HepG2 (cell line): ENCODE measurements around the gene TOR1AIP1. TPM values are rescaled to one million over a fixed set of nuclear protein-coding genes. Genes with fewer than 3 reads are reported as not detected.

Experiments
- DR1 ChIP-seq: sonication (generic); formaldehyde crosslinking; IDR thresholded peaks from 2 replicates; pipeline ENCODE4 v1.8.0; 2021; ENCODE audit warnings: mild to moderate bottlenecking, missing genetic modification reagents, inconsistent platforms
- HNF4G ChIP-seq, 2 experiments: sonication (generic) in 1 of 2; formaldehyde crosslinking in 1 of 2; IDR thresholded peaks; 2 replicates each; pipeline versions ENCODE4 v1.4.0 to v1.6.1; 2011 to 2020; ENCODE audit warnings: borderline replicate concordance in 2 of 2, low read depth in 2 of 2, mild to moderate bottlenecking in 2 of 2, low read length in 1 of 2, missing genetic modification reagents in 1 of 2, moderate library complexity in 1 of 2
- HNRNPL ChIP-seq: fragments of 200-400 bp; formaldehyde crosslinking; IDR thresholded peaks from 2 replicates; pipeline ENCODE4 v1.6.1; 2017; ENCODE audit warnings: mild to moderate bottlenecking, low read depth, low read length
- HOXA5 ChIP-seq: sonication (generic); formaldehyde crosslinking; IDR thresholded peaks from 2 replicates; pipeline ENCODE4 v1.4.0; 2020; ENCODE audit warnings: missing genetic modification reagents
- KDM5A ChIP-seq: fragments of 200-600 bp; sonication (generic); IDR thresholded peaks from 2 replicates; pipeline ENCODE4 v1.7.0; 2018; ENCODE audit warnings: antibody characterized with exemption, mild to moderate bottlenecking, low read length, borderline replicate concordance
- SAFB2 ChIP-seq: sonication (generic); formaldehyde crosslinking; IDR thresholded peaks from 2 replicates; pipeline ENCODE4 v1.5.1; 2020; ENCODE audit warnings: missing genetic modification reagents, low read depth, mild to moderate bottlenecking, borderline replicate concordance
- SNAI1 ChIP-seq: sonication (generic); formaldehyde crosslinking; IDR thresholded peaks from 2 replicates; pipeline ENCODE4 v1.5.0; 2020; ENCODE audit warnings: mild to moderate bottlenecking, missing genetic modification reagents, borderline replicate concordance
- TBP ChIP-seq: sonication (generic); formaldehyde crosslinking; IDR thresholded peaks from 2 replicates; pipeline ENCODE4 v1.5.0; 2020; ENCODE audit warnings: missing genetic modification reagents
- TEAD3 ChIP-seq: optimal IDR thresholded peaks from 2 replicates; pipeline ENCODE3; 2016; ENCODE audit warnings: borderline replicate concordance
- U2AF1 ChIP-seq: fragments of 200-400 bp; formaldehyde crosslinking; optimal IDR thresholded peaks from 2 replicates; pipeline ENCODE3; 2017; ENCODE audit warnings: mild to moderate bottlenecking, low read depth, low read length
- ZBTB14 ChIP-seq: sonication (generic); formaldehyde crosslinking; IDR thresholded peaks from 2 replicates; pipeline ENCODE4 v1.4.0; 2020; ENCODE audit warnings: missing genetic modification reagents
- ZBTB38 ChIP-seq: sonication (generic); formaldehyde crosslinking; IDR thresholded peaks from 2 replicates; pipeline ENCODE4 v1.5.1; 2020; ENCODE audit warnings: mild to moderate bottlenecking, missing genetic modification reagents
- ZFYVE20 ChIP-seq: sonication (generic); formaldehyde crosslinking; IDR thresholded peaks from 2 replicates; pipeline ENCODE4 v1.8.0; 2023; ENCODE audit warnings: low read depth, mild to moderate bottlenecking, moderate library complexity, missing genetic modification reagents, borderline replicate concordance
- ZNF20 ChIP-seq: sonication (generic); formaldehyde crosslinking; IDR thresholded peaks from 2 replicates; pipeline ENCODE4 v1.4.0; 2020; ENCODE audit warnings: mild to moderate bottlenecking, moderate library complexity, missing genetic modification reagents
- ZNF264 ChIP-seq: sonication (generic); formaldehyde crosslinking; IDR thresholded peaks from 2 replicates; pipeline ENCODE4 v1.4.0; 2020; ENCODE audit warnings: missing genetic modification reagents
- ZNF354B ChIP-seq: sonication (generic); formaldehyde crosslinking; IDR thresholded peaks from 2 replicates; pipeline ENCODE4 v1.8.0; 2022; ENCODE audit warnings: mild to moderate bottlenecking, missing genetic modification reagents
- ZNF558 ChIP-seq: sonication (generic); formaldehyde crosslinking; IDR thresholded peaks from 2 replicates; pipeline ENCODE4 v1.9.0; 2022; ENCODE audit warnings: mild to moderate bottlenecking, missing genetic modification reagents, borderline replicate concordance
- ZNF710 ChIP-seq: sonication (generic); formaldehyde crosslinking; IDR thresholded peaks from 2 replicates; pipeline ENCODE4 v1.5.0; 2020; ENCODE audit warnings: mild to moderate bottlenecking, missing genetic modification reagents, borderline replicate concordance
- polyA plus RNA-seq, 8 experiments: library from polyadenylated mRNA; depleted of rRNA in 3 of 8; stranded (reverse) in 7 of 8; unstranded in 1 of 8; fragments of >200 nt; fragmentation: Illumina TruSeq in 4 of 8; extraction: Trizol in 4 of 8; gene quantifications; 2 replicates each; pipeline versions ENCODE4 v1.2.1 to v1.2.3, GENCODE V29; 2011 to 2016; ENCODE audit warnings: low read depth in 4 of 8, missing spikeins in 1 of 8, mixed read lengths in 1 of 8; ENCODE audit not compliant: insufficient read depth in 1 of 8
- total RNA-seq, 5 experiments: library from RNA; depleted of rRNA; stranded (reverse); fragments of >200 nt; fragmentation: Illumina TruSeq; extraction: Trizol; gene quantifications; 2 replicates each; pipeline ENCODE4 v1.2.3, GENCODE V29; 2016; ENCODE audit warnings: low read depth in 1 of 5
- TF ChIP-seq, protein P1 (sequence below): sonication (generic); formaldehyde crosslinking; IDR thresholded peaks from 2 replicates; pipeline ENCODE4 v1.8.0; 2022; ENCODE audit warnings: mild to moderate bottlenecking, missing genetic modification reagents, borderline replicate concordance
- TF ChIP-seq, protein P2 (sequence below): sonication (generic); formaldehyde crosslinking; conservative IDR thresholded peaks from 2 replicates; pipeline ENCODE4 v1.4.0; 2020; ENCODE audit warnings: missing genetic modification reagents

TOR1AIP1 gene
- total and polyA plus RNA-seq, 2 of the 13 experiments (the other 11 are each of a cell fraction or from before 2014, with no cell fraction given) = 15.6 to 29.0 TPM

- TF ChIP-seq ZBTB14 (CRISPR knock-in tag) = 0 out of 2 replicates have a peak, but pooled peaks have one; percentile 85
- TF ChIP-seq TBP (CRISPR knock-in tag) = no peak
- TF ChIP-seq SAFB2 (CRISPR knock-in tag) = 0 out of 2 replicates have a peak, but pooled peaks have one; percentile 11
- 0 out of 2 replicates have a peak, but pooled peaks have one; percentile 59 for TF ChIP-seq ZNF558 (CRISPR knock-in tag)
- no peak for TF ChIP-seq HNF4G (IDR thresholded peaks at IDR 0.05; ENCODE audit: borderline replicate concordance, low read depth, low read length)
- TF ChIP-seq HNF4G (CRISPR knock-in tag; IDR thresholded peaks at IDR 0.05; ENCODE audit: borderline replicate concordance, low read depth) = 0 out of 2 replicates have a peak, but pooled peaks have one; percentile 11
- TF ChIP-seq ZNF354B = no peak
- no peak for TF ChIP-seq DR1 (CRISPR knock-in tag)
- TF ChIP-seq, protein P1, sequence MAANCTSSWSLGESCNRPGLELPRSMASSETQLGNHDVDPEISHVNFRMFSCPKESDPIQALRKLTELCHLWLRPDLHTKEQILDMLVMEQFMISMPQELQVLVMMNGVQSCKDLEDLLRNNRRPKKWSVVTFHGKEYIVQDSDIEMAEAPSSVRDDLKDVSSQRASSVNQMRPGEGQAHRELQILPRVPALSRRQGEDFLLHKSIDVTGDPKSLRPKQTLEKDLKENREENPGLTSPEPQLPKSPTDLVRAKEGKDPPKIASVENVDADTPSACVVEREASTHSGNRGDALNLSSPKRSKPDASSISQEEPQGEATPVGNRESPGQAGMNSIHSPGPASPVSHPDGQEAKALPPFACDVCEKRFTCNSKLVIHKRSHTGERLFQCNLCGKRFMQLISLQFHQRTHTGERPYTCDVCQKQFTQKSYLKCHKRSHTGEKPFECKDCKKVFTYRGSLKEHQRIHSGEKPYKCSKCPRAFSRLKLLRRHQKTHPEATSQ (CRISPR knock-in tag) = no peak
- no peak for TF ChIP-seq ZNF710
- TF ChIP-seq U2AF1 = no peak
- TF ChIP-seq TEAD3 (CRISPR knock-in tag) = peak; percentile 0
- 0 out of 2 replicates have a peak, but pooled peaks have one; percentile 10 for TF ChIP-seq ZNF20 (CRISPR knock-in tag)
- no peak for TF ChIP-seq HOXA5 (CRISPR knock-in tag)
- peak; percentile 84; the same call in 1 of the 2 replicates for TF ChIP-seq HNRNPL
- TF ChIP-seq ZNF264 = peak; percentile 3; the same call in 1 of the 2 replicates
- TF ChIP-seq, protein P2, sequence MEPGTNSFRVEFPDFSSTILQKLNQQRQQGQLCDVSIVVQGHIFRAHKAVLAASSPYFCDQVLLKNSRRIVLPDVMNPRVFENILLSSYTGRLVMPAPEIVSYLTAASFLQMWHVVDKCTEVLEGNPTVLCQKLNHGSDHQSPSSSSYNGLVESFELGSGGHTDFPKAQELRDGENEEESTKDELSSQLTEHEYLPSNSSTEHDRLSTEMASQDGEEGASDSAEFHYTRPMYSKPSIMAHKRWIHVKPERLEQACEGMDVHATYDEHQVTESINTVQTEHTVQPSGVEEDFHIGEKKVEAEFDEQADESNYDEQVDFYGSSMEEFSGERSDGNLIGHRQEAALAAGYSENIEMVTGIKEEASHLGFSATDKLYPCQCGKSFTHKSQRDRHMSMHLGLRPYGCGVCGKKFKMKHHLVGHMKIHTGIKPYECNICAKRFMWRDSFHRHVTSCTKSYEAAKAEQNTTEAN (CRISPR knock-in tag) = 0 out of 2 replicates have a peak, but pooled peaks have one; percentile 6
- 0 out of 2 replicates have a peak, but pooled peaks have one; percentile 11 for TF ChIP-seq ZBTB38 (CRISPR knock-in tag)
- no peak for TF ChIP-seq ZFYVE20 (CRISPR knock-in tag)
- TF ChIP-seq SNAI1 (CRISPR knock-in tag) = peak; percentile 44; the same call in 1 of the 2 replicates
- peak; percentile 24; the same call in 1 of the 2 replicates for TF ChIP-seq KDM5A
Observed at GRCh38 chr1:179883040-179883744, 1.1 kb downstream of the TOR1AIP1 start (continued).
